ENCODE results near the gene THY1.
"Not testable (repeated sequence)": the region's sequence is repeated elsewhere in the genome, so short reads cannot be mapped to it uniquely, and the experiment has no call there.

The THY1 gene

GRCh38 chr11:119446871-119447663 lies 24.1 kb upstream of the THY1 start:
- DNase-seq (ENCODE audit: low read depth, low spot score) = no peak
- H3K4me3 ChIP-seq (ENCODE audit: low read length) = no peak overlapping the region

GRCh38 chr11:119446434-119446833 lies 23.5 kb upstream of the THY1 start:
- DNase-seq (ENCODE audit: low read depth, low spot score) = no peak
- H3K4me3 ChIP-seq (ENCODE audit: low read length) = no peak overlapping the region

- no peak for DNase-seq (ENCODE audit: low read depth, low spot score)
- H3K4me3 ChIP-seq (ENCODE audit: low read length) = no peak overlapping the region
Measured at GRCh38 chr11:119445850-119446249, 22.9 kb upstream of the THY1 start.

- DNase-seq (ENCODE audit: low read depth, low spot score) = no peak
Measured at GRCh38 chr11:119445379-119445778, 22.4 kb upstream of the THY1 start.

GRCh38 chr11:119441898-119442243 lies 18.9 kb upstream of the THY1 start:
- no peak overlapping the region for H3K4me3 ChIP-seq (ENCODE audit: low read length)
- DNase-seq (ENCODE audit: low read depth, low spot score) = no peak

More at GRCh38 chr11:119445379-119445778, 22.4 kb upstream of the THY1 start:
- H3K4me3 ChIP-seq (ENCODE audit: low read length) = no peak overlapping the region

GRCh38 chr11:119438599-119438998 lies 15.6 kb upstream of the THY1 start:
- no peak overlapping the region for H3K4me3 ChIP-seq (ENCODE audit: low read length)
- no peak for DNase-seq (ENCODE audit: low read depth, low spot score)

GRCh38 chr11:119437521-119437920 lies 14.5 kb upstream of the THY1 start:
- H3K4me3 ChIP-seq (ENCODE audit: low read length); DNase-seq (ENCODE audit: low read depth, low spot score): not testable (repeated sequence)

GRCh38 chr11:119436711-119437110 lies 13.7 kb upstream of the THY1 start:
- no peak overlapping the region for H3K4me3 ChIP-seq (ENCODE audit: low read length)
- DNase-seq (ENCODE audit: low read depth, low spot score) = no peak

- DNase-seq (ENCODE audit: low read depth, low spot score) = no peak
- H3K4me3 ChIP-seq (ENCODE audit: low read length) = no peak overlapping the region
Measured at GRCh38 chr11:119436093-119436492, 13.1 kb upstream of the THY1 start.

GRCh38 chr11:119434591-119435330 lies 11.8 kb upstream of the THY1 start:
- DNase-seq (ENCODE audit: low read depth, low spot score) = peak; percentile 25
- H3K4me3 ChIP-seq (ENCODE audit: low read length) = no peak overlapping the region

- DNase-seq (ENCODE audit: low read depth, low spot score) = no peak
- H3K4me3 ChIP-seq (ENCODE audit: low read length) = no peak overlapping the region
Measured at GRCh38 chr11:119433358-119433725, 10.4 kb upstream of the THY1 start.

- H3K4me3 ChIP-seq (ENCODE audit: low read length) = no peak overlapping the region
- DNase-seq (ENCODE audit: low read depth, low spot score) = no peak
Measured at GRCh38 chr11:119432484-119433357, 9.7 kb upstream of the THY1 start.

- DNase-seq (ENCODE audit: low read depth, low spot score) = no peak
- no peak overlapping the region for H3K4me3 ChIP-seq (ENCODE audit: low read length)
Measured at GRCh38 chr11:119431523-119431922, 8.6 kb upstream of the THY1 start.

GRCh38 chr11:119427279-119427678 lies 4.3 kb upstream of the THY1 start:
- no peak overlapping the region for H3K4me3 ChIP-seq (ENCODE audit: low read length)
- DNase-seq (ENCODE audit: low read depth, low spot score) = no peak

- no peak overlapping the region for H3K4me3 ChIP-seq (ENCODE audit: low read length)
- no peak for DNase-seq (ENCODE audit: low read depth, low spot score)
Measured at GRCh38 chr11:119426142-119426541, 3.2 kb upstream of the THY1 start.

- no peak for DNase-seq (ENCODE audit: low read depth, low spot score)
- H3K4me3 ChIP-seq (ENCODE audit: low read length) = no peak overlapping the region
Measured at GRCh38 chr11:119424775-119425174, 1.8 kb upstream of the THY1 start.

GRCh38 chr11:119424276-119424675 lies 1.3 kb upstream of the THY1 start:
- no peak for DNase-seq (ENCODE audit: low read depth, low spot score)
- H3K4me3 ChIP-seq (ENCODE audit: low read length) = no peak overlapping the region

- H3K4me3 ChIP-seq (ENCODE audit: low read length) = peak overlapping the region; percentile 81
- no peak for DNase-seq (ENCODE audit: low read depth, low spot score)
Measured at GRCh38 chr11:119423509-119424254, 710 bp upstream of the THY1 start.
